Activated T-cell treated with anti-CD3 and anti-CD28 coated beads, Interleukin-2, amount 50 U/mL, for 48 hours (primary cell): Measurements from ENCODE around the gene PAGE4.
A peak's percentile ranks its signal among the peaks of the same experiment; 100 is the strongest.

Experiments
- DNase-seq, 2 experiments: peaks; one replicate each; pipeline ENCODE4 v3.0.0-alpha.2; 2020

Gene PAGE4

GRCh38 chrX:49829016-49829415 is at the start of gene PAGE4:
Gene PAGE4 (plus strand): TSS chrX:49829303. CDS start chrX:49830429, 1,126 bp downstream.
- DNase-seq, result no peak

- no peak for DNase-seq
Observed at GRCh38 chrX:49784747-49785280, 44.3 kb upstream of the PAGE4 start.

- DNase-seq, result no peak
Observed at GRCh38 chrX:49792376-49792775, 36.7 kb upstream of the PAGE4 start.

- DNase-seq, result no peak
Observed at GRCh38 chrX:49793686-49794085, 35.4 kb upstream of the PAGE4 start.

- DNase-seq, result no peak
Observed at GRCh38 chrX:49799828-49800227, 29.3 kb upstream of the PAGE4 start.

- DNase-seq, result no peak
Observed at GRCh38 chrX:49809891-49810632, 19.0 kb upstream of the PAGE4 start.

- no peak for DNase-seq
Observed at GRCh38 chrX:49812177-49812576, 16.9 kb upstream of the PAGE4 start.

- no peak for DNase-seq
Observed at GRCh38 chrX:49816435-49816834, 12.7 kb upstream of the PAGE4 start.

- DNase-seq, result peak in 1 of 2 experiments; percentile 27
Observed at GRCh38 chrX:49838374-49838773, 9.3 kb downstream of the PAGE4 start.

- DNase-seq, result peak; percentile 53 to 63
Observed at GRCh38 chrX:49840679-49841078, 11.6 kb downstream of the PAGE4 start.

- DNase-seq, result no peak
Observed at GRCh38 chrX:49842621-49843020, 13.5 kb downstream of the PAGE4 start.

- DNase-seq, result no peak
Observed at GRCh38 chrX:49844611-49845010, 15.5 kb downstream of the PAGE4 start.

GRCh38 chrX:49845701-49846403 is 16.7 kb downstream of the PAGE4 start:
- no peak for DNase-seq

- DNase-seq, result no peak
Observed at GRCh38 chrX:49846522-49846921, 17.4 kb downstream of the PAGE4 start.

- DNase-seq, result no peak
Observed at GRCh38 chrX:49848275-49848674, 19.2 kb downstream of the PAGE4 start.

- DNase-seq, result no peak
Observed at GRCh38 chrX:49850028-49850427, 20.9 kb downstream of the PAGE4 start.

GRCh38 chrX:49853661-49854060 is 24.6 kb downstream of the PAGE4 start:
- DNase-seq, result no peak

GRCh38 chrX:49856819-49857218 is 27.7 kb downstream of the PAGE4 start:
- no peak for DNase-seq

GRCh38 chrX:49858341-49858740 is 29.2 kb downstream of the PAGE4 start:
- no peak for DNase-seq

GRCh38 chrX:49859491-49859890 is 30.4 kb downstream of the PAGE4 start:
- DNase-seq, result no peak

- DNase-seq, result no peak
Observed at GRCh38 chrX:49860867-49861535, 31.9 kb downstream of the PAGE4 start.

GRCh38 chrX:49862093-49862492 is 33.0 kb downstream of the PAGE4 start:
- DNase-seq, result no peak

GRCh38 chrX:49868739-49869138 is 39.6 kb downstream of the PAGE4 start:
- DNase-seq, result no peak

- peak in 1 of 2 experiments; percentile 18 for DNase-seq
Observed at GRCh38 chrX:49876750-49877149, 47.6 kb downstream of the PAGE4 start.
